Thyroid gland (tissue), 4 donors: ENCODE measurements around the gene ZNF678.

ENCODE experiments used
- CTCF ChIP-seq, 6 experiments: fragments of 200-600 bp in 3 of 6; fragments of 450-650 bp in 3 of 6; sonication (generic) in 3 of 6; IDR thresholded peaks; one replicate each; pipeline ENCODE4 v1.5.1; 2016 to 2019; ENCODE audit warnings: antibody characterized with exemption in 6 of 6, mild to moderate bottlenecking in 2 of 6, inconsistent platforms in 1 of 6, moderate library complexity in 1 of 6
- POLR2A ChIP-seq, 2 donors: fragments of 450-650 bp; IDR thresholded peaks; one replicate each; pipeline ENCODE4 v1.6.1; 2017; ENCODE audit warnings: antibody characterized with exemption in 2 of 2, mild to moderate bottlenecking in 2 of 2, moderate library complexity in 1 of 2

GRCh38 chr1:227673441-227673840 lies 110.1 kb downstream of the ZNF678 start:
- no peak for TF ChIP-seq CTCF (IDR thresholded peaks at IDR 0.05)
- no peak for TF ChIP-seq POLR2A (IDR thresholded peaks at IDR 0.05)
